GM06990 (cell line): Measurements from ENCODE around the gene ZNF213.
A peak's percentile ranks its signal among the peaks of the same experiment; 100 is the strongest.

Experiments
- DNase-seq: peaks from one replicate; pipeline ENCODE4 v3.0.0-alpha.2; 2011; ENCODE audit not compliant: insufficient read length; ENCODE audit errors: extremely low read depth
- H3K27me3 ChIP-seq: replicated peaks from 2 replicates; pipeline ENCODE4 v1.6.0; 2011; ENCODE audit warnings: low read length; ENCODE audit not compliant: control insufficient read depth, insufficient read depth
- H3K36me3 ChIP-seq: 2 replicates; pipeline ENCODE4 v1.5.1; 2011; ENCODE audit warnings: low read length; ENCODE audit not compliant: control insufficient read depth, insufficient read depth
- H3K4me3 ChIP-seq: replicated peaks from 2 replicates; pipeline ENCODE4 v1.5.1; 2011; ENCODE audit warnings: low read depth, mild to moderate bottlenecking, control low read depth, low read length
- TF ChIP-seq, protein P1 (sequence below): IDR thresholded peaks from 2 replicates; pipeline ENCODE4 v1.5.1; 2011; ENCODE audit warnings: low read length, control low read depth, mild to moderate bottlenecking, inconsistent platforms; ENCODE audit not compliant: insufficient read depth, poor library complexity, severe bottlenecking

ZNF213 gene

DNA sequence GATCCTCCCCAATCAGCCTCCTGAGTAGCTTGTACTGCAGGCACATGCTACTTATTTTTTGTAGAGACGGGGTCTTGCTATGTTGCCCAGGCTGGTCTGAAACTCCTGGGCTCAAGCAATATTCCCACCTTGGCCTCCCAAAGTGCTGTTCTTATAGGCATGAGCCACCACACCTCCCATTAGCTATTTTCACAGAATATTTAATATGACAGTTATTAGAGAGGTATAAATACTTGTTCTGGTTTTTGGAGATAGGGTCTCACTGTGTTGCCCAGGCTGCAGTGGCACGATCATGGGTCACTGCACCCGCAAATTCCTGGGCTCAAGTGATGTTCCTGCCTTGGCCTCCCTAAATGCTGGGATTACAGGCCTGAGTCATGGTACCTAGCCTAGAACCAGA lies 21.1 kb downstream of the ZNF213 start:
- no peak overlapping the region for H3K4me3 ChIP-seq
- no peaks in the 10 kb centered on the region; the same call in 1 of the 2 replicates for H3K27me3 ChIP-seq
- TF ChIP-seq, protein P1, sequence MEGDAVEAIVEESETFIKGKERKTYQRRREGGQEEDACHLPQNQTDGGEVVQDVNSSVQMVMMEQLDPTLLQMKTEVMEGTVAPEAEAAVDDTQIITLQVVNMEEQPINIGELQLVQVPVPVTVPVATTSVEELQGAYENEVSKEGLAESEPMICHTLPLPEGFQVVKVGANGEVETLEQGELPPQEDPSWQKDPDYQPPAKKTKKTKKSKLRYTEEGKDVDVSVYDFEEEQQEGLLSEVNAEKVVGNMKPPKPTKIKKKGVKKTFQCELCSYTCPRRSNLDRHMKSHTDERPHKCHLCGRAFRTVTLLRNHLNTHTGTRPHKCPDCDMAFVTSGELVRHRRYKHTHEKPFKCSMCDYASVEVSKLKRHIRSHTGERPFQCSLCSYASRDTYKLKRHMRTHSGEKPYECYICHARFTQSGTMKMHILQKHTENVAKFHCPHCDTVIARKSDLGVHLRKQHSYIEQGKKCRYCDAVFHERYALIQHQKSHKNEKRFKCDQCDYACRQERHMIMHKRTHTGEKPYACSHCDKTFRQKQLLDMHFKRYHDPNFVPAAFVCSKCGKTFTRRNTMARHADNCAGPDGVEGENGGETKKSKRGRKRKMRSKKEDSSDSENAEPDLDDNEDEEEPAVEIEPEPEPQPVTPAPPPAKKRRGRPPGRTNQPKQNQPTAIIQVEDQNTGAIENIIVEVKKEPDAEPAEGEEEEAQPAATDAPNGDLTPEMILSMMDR, result no peak
- no peak for DNase-seq
- no peaks in the 10 kb centered on the region for H3K36me3 ChIP-seq

DNA sequence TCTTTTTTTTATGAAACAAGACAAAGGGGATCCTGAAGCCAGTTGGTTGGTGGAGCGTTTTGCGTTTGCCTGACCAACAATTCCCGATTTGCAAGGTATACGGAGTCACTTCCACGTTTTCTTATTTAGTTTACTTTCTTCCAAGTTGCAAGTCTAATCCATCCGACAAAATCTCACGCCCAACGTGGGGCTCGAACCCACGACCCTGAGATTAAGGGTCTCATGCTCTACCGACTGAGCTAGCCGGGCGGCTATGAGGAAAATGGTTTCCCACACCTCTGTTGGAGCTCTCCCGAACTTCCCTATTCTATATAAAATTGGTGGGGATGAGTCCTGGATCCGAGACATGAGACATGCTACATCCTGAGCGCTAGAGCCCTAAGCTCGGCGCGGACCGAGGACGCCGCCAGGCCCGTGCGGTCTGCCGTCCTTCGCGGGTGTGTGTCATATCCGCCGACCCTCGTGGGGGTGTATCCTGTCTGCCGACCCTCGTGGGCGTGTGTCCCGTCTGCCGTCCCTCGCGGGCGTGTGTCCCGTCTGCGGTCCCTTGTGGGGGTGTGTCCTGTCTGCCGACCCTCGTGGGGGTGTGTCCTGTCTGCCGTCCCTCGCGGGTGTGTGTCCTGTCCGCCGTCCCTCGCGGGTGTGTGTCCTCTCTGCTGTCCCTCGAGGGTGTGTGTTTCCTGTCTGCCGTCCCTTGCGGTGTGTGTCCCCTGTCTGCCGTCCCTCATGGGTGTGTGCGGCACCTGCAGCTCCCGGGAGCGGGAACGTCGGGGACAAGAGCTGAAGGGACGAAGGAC lies 22.6 kb downstream of the ZNF213 start:
- DNase-seq, result peak; percentile 76

DNA sequence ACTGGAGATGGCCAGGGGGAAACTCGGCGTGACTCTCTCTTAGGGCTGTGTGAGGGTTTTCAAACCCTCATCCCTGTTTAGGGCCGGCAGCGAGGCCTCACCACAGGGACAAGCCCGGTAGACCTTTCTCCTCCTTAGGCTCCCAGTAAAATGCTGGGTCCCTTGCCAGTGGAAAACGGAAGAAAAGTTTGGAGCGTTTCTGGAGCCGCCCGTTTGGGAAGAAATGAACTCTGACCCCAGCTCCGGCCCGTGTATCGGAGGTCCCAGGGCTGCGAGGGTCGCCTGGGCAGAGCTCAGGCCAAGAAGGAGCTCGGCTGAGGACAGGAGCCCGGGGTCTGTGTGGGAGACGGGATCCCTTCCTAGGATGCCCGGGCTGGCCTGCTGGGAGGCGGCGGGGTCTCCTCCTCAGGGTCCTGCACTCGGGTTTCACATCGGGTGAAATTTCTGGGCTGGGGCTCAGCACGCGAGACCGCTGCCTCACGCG lies 23.2 kb downstream of the ZNF213 start:
- Histone ChIP-seq H3K36me3 (no peaks in the 10 kb centered on the region), H3K4me3 (peak overlapping the region; percentile 65), H3K27me3 (no peaks in the 10 kb centered on the region; the same call in 1 of the 2 replicates)
- no peak for DNase-seq
- TF ChIP-seq, protein P1, result no peak

More for the DNA sequence above, 22.6 kb downstream of the ZNF213 start:
- Histone ChIP-seq H3K36me3 (no peaks in the 10 kb centered on the region), H3K4me3 (peak overlapping the region; percentile 65), H3K27me3 (no peaks in the 10 kb centered on the region; the same call in 1 of the 2 replicates)
- TF ChIP-seq, protein P1, result no peak

DNA sequence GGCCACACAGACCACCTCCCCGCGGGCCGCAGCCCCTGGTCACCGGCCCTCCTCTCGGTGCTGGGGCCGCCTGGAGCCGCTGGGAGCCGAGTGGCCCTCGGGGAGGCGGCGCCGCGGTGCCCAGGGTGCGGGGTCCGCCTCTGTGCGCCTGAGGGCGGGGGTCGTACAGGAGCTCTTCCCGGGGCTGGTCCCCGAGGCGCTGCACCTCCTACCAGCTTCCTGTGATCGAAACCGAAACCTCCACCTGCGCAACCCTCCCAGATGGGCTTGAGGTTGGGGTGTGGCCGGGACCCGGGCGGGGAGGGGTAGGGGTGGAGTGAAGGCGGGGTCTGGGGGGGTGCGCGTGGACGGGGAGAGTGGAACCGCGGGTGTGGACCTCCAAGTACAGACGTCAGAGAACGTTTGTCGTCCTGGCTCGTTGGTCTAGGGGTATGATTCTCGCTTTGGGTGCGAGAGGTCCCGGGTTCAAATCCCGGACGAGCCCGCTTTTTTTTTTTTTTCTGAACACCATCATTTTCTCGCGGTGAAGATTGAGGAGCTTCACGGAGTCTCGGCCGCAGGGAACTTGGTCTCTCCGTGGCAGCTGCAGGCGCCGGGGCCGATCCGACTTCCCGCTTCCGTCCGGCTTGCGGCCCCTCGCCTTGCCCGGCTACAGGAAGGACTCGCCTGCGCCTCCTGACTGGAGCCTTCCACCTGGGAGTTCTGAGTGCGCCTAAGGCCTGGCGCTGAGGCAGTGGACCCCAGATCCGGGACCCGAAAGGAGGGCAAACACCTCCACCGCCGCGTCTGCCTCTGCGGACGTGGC lies 23.9 kb downstream of the ZNF213 start:
- no peaks in the 10 kb centered on the region; the same call in 1 of the 2 replicates for H3K27me3 ChIP-seq
- peak; percentile 92 for DNase-seq

DNA sequence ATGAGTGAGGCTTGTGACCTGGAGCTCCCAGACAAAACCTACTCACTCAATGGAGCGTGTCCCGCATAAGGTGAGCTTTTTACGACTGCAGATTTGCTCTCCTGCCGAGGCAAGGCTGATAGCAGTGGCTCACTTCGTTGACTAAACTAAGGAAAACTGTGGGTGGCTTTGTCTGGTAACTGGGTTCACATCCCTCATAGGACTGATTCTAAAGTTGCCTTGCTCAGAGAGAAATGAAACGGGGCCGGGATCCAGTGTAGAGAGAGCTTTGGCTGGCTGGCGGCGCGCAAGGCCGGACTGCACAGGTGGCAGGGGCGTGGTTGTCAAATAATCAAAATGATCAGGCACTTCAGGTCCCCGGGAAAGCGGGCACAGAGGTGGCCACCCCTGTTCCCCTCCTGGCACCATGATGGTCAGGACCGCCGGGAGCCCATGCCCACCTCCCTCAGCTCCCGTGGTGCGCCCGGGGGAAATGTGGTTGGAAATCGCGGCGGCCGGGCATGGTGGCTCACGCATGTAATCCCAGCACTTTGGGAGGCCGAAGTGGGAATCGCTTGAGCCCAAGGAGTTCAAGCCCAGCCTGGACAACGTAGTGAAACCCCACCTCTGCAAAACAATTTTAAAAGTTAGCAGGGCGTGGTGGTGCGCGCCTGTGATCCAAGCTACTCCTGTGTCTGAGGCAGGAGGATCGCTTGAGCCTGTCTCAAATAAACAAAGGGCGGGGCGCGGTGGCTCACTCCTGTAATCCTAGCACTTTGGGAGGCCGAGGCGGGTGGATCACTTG lies 26.6 kb downstream of the ZNF213 start:
- TF ChIP-seq, protein P1, result no peak
- no peaks in the 10 kb centered on the region for H3K36me3 ChIP-seq

More for the DNA sequence above, 23.9 kb downstream of the ZNF213 start:
- Histone ChIP-seq H3K4me3 (peak overlapping the region; percentile 65), H3K36me3 (no peaks in the 10 kb centered on the region)
- TF ChIP-seq, protein P1, result no peak

More for the DNA sequence above, 26.6 kb downstream of the ZNF213 start:
- no peak for DNase-seq
- Histone ChIP-seq H3K27me3 (no peaks in the 10 kb centered on the region; the same call in 1 of the 2 replicates), H3K4me3 (no peak overlapping the region)
